GM18951 (cell line): ENCODE data around the gene THEMIS2.

Experiments
- POLR2A ChIP-seq: IDR thresholded peaks from 4 replicates; pipeline ENCODE4 v1.6.1; 2011; ENCODE audit warnings: mild to moderate bottlenecking; ENCODE audit not compliant: insufficient read length, insufficient read depth; ENCODE audit errors: extremely low read depth
- in situ Hi-C: fragments of 300-500 bp; cut with MboI; formaldehyde crosslinking; loops from one replicate; pipeline ENCODE4 v1.12.0; 2022; ENCODE audit warnings: low sequenced_read_pairs, mixed read lengths, inconsistent platforms; ENCODE audit not compliant: unreplicated experiment

The THEMIS2 gene

GRCh38 chr1:27872802-27873551 lies 633 bp downstream of the THEMIS2 start:
- TF ChIP-seq POLR2A: no peak
- in situ Hi-C loops: loop anchor here (25.0 kb wide), 1 partner anchor 339 kb away; no protein-coding TSS in a partner anchor

- TF ChIP-seq POLR2A: no peak
- in situ Hi-C loops: loop anchor here (25.0 kb wide), 1 partner anchor 338 kb away; no protein-coding TSS in a partner anchor
Observed at GRCh38 chr1:27873671-27874384, 1.5 kb downstream of the THEMIS2 start.

GRCh38 chr1:27876341-27877114 lies 4.2 kb downstream of the THEMIS2 start:
- in situ Hi-C loops: no loop called here
- TF ChIP-seq POLR2A: no peak

- in situ Hi-C loops: no loop called here
- TF ChIP-seq POLR2A: no peak
Observed at GRCh38 chr1:27877115-27877416, 4.7 kb downstream of the THEMIS2 start.

GRCh38 chr1:27878039-27878438 lies 5.7 kb downstream of the THEMIS2 start:
- in situ Hi-C loops: no loop called here
- no peak for TF ChIP-seq POLR2A

GRCh38 chr1:27878787-27879335 lies 6.5 kb downstream of the THEMIS2 start:
- no peak for TF ChIP-seq POLR2A

GRCh38 chr1:27879374-27880082 lies 7.2 kb downstream of the THEMIS2 start:
- no peak for TF ChIP-seq POLR2A
- in situ Hi-C loops: no loop called here

More at GRCh38 chr1:27878787-27879335, 6.5 kb downstream of the THEMIS2 start:
- in situ Hi-C loops: no loop called here

GRCh38 chr1:27882543-27882903 lies 10.2 kb downstream of the THEMIS2 start:
- in situ Hi-C loops: no loop called here
- no peak for TF ChIP-seq POLR2A

GRCh38 chr1:27883536-27883935 lies 11.2 kb downstream of the THEMIS2 start:
- no peak for TF ChIP-seq POLR2A
- in situ Hi-C loops: no loop called here

- TF ChIP-seq POLR2A: no peak
Observed at GRCh38 chr1:27884006-27884954, 11.9 kb downstream of the THEMIS2 start.

GRCh38 chr1:27885114-27885528 lies 12.8 kb downstream of the THEMIS2 start:
- in situ Hi-C loops: no loop called here
- TF ChIP-seq POLR2A: no peak

More at GRCh38 chr1:27884006-27884954, 11.9 kb downstream of the THEMIS2 start:
- in situ Hi-C loops: no loop called here
